Cortex of kidney (tissue), 1 donor: ENCODE results near the gene GIMAP6.
"Not testable (repeated sequence)": the region's sequence is repeated elsewhere in the genome, so short reads cannot be mapped to it uniquely, and the experiment has no call there.

Experiments
- DNase-seq: peaks from one replicate; lab custom pipeline; 2025; lab: John Stamatoyannopoulos, UW

Gene GIMAP6

DNA sequence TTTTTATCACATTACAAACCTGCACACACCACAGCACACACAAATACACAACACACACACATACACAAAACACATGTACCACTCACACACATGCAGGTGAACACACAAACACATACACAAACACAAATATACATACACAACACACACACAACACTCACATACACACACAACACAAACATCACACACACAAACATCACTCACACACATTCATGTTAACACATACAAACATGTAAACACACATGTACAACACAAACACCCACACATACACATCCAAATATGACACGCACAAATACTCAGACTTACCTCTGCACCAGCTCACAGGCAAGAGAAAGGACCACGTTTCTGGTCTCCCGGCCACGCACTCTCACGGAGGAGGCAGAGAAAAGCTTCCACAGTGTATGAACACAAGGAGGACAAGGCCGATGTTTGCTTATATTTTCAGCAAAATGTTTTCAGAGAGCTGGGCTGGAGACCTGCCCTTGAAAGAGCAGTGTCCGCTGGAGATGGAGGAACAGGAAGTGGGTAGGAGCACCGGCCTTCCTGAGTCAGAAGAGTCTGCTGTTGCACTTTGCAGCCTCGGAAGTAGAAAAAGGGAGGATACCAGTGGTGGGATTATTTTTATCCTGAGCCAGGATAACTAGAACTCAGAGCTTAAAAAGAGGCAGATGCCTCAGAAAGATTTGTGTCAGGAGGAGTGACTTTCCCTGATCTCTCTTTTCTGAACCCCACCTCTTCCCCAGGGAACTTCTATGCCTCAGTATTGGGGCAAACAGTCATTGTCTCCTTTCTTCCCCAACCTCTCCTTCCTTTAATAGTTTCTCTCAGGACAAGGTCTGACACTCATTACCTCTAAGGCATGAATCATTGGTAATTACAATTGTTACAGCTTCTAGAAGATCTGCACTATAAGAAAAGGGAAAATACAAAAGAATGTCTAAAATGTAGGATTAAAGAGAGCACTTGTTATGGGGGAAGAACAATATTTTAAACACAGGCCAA lies at the start of gene GIMAP6:
TSS of gene GIMAP6 (minus strand) at position 520 of the 999 bp plus-strand sequence. CDS start 2,243 bp downstream, outside the sequence.
- DNase-seq = no peak

- not testable (repeated sequence) for DNase-seq
Measured at GRCh38 chr7:150680364-150680763, 48.2 kb upstream of the GIMAP6 start.

DNA sequence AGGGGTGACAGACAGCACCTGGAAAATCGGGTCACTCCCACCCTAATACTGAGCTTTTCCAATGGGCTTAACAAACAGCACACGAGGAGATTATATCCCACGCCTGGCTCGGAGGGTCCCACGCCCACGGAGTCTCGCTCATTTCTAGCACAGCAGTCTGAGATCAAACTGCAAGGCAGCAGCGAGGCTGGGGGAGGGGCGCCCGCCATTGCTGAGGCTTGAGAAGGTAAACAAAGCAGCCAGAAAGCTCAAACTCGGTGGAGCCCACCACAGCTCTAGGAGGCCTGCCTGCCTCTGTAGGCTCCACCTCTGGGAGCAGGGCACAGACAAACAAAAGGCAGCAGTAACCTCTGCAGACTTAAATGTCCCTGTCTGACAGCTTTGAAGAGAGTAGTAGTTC lies 46.4 kb upstream of the GIMAP6 start:
- not testable (repeated sequence) for DNase-seq

DNA sequence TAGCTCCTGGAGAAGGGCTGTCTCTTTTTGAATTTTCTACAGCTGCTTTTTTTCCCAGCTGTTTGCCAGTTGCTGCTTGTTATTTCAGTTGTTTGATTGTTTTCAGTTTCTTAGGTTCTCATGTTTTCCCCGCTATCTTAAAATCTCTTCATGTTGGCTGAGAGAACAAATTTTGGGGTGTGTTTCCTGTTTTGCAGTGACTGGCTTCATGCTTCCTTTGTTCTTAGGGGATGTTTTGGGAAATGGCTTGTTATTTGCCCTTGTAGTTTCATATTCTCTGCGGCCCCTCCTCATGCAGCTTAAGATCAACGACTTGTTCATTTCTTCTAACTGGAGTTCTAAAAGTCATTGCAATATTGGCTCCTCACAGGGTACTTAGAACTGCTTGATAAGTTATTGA lies 44.7 kb upstream of the GIMAP6 start:
- DNase-seq = not testable (repeated sequence)

DNA sequence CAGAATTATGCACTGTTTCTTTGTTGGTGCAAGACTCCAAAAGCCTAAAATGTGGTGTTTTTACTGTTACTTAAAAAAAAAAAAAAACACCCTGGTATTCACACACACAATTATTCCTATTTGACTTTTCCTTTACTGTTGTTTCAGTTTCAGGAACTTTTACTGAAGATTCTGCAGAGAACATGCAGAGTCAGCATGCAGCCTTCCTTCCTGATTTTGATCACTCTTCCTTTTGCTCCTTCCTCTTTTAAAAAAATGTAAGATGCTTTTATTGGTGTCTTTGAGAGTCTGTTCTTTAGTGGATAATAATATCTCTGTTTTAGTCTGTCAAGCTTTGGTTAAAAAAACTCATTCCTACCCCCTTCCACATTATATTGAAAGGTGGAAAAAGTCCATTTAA lies 44.1 kb upstream of the GIMAP6 start:
- DNase-seq = not testable (repeated sequence)

DNA sequence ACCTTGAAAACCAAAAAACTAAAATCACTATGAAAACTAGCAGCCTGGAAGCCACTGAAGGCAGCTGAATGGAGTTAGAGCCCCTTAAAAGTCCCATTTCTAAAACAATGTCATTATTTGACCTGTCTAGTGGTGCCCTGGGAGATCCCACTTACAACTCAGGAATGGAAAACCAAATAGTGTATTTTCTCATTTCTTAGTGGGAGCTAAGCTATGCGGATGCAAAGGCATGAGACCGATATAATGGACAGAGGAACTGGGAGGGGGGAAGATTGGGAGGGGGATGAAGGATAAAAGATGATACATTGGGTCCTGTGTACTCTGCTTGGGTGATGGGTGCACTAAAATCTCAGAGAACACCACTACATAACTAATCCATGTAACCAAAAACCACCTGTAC lies 43.5 kb upstream of the GIMAP6 start:
- no peak for DNase-seq

DNA sequence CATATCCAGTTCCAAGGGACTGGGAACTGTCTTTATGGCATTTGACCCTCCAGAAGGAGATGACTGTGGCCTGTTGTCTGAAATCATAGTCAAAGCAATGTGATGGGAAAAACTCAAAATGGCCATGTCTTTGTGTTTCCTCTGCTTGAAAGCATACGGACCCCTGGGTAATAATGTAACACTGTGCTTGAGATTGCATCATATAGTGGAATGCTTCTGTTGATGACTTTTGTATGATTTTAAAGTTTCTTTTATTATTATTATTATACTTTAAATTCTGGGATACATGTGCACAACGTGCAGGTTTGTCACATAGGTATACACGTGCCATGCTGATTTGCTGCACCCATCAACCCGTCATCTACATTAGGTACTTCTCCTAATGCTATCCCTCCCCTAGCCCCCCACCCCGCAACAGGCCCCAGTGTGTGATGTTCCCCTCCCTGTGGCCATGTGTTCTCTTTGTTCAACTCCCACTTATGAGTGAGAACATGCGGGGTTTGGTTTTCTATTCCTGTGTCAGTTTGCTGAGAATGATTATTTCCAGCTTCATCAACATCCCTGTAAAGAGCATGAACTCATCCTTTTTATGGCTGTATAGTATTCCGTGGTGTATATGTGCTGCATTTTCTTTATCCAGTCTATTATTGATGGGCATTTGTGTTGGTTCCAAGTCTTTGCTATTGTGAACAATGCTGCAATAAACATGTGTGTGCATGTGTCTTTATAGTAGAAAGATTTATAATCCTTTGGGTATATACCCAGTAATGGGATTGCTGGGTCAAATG lies 39.8 kb upstream of the GIMAP6 start:
- DNase-seq = not testable (repeated sequence)

DNA sequence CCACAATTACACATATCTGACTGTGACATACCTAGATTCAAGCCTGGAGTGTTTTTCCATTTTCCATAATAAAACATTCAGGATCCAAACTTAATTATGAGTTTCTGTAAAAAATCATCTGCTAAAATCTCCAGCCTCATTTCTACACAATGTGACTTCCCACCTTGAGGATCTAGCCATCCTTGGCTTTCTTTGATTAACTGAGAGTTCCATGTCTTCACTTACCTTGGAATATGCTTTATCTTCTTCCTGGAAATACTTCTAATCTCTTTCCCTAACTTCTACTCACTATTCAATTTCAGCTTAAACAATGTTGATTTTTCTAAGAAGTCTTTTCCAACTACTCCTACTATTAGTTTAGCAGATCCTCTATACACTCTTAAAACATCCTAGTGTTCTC lies 36.8 kb upstream of the GIMAP6 start:
- no peak for DNase-seq

- DNase-seq = no peak
Measured at GRCh38 chr7:150668472-150668911, 36.3 kb upstream of the GIMAP6 start.

DNA sequence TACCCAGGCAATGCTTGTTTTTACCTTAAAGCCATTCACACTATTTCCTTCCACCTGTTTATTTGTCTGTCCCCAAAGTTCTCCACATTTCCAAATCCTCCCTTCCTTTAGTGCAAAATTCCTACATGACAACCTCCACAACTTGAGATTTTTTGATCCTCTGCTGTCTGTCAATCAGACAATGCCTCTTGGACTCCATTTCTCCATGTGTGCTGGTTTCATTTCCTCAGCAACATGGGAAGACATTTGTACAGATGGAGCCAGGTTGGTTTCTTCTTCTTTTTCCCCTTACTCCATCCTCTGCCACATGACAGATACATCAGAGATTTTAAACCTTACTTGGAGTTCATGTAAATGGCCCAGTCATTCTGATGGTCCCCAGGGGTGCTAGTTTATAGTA lies 34.2 kb upstream of the GIMAP6 start:
- no peak for DNase-seq

GRCh38 chr7:150665896-150666295 lies 33.7 kb upstream of the GIMAP6 start:
- DNase-seq = no peak

DNA sequence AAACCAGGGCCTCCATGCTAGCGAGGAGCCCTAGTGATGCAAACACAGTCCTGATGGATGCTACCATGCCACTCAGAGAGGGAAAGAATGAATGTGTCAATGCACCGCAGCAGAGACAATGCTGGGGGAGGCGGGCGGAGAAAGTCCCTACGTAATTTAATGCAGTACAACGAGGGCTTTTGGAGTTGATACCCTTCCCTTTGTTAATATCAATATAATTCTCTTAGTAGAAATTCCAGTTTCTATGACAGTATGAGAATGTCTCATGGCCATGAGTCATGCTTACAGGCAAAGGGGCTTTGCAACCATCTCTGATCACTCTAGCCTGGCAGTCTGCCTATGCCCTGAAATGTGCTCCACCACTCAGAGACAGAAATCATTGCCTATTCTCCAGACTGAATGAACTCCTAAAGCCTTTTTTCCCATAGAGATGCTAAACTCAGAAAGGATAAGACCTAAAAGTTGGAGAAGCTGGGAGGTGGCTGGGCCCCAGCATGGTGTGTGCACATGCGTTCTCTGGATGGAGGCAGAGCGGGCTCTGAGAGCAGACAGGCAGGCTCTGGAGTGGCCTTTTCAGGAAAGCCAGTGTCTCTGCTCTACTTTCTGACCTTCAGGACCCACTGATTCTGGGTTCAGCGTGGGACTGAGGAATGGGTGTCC lies 33.0 kb upstream of the GIMAP6 start:
- DNase-seq = no peak

DNA sequence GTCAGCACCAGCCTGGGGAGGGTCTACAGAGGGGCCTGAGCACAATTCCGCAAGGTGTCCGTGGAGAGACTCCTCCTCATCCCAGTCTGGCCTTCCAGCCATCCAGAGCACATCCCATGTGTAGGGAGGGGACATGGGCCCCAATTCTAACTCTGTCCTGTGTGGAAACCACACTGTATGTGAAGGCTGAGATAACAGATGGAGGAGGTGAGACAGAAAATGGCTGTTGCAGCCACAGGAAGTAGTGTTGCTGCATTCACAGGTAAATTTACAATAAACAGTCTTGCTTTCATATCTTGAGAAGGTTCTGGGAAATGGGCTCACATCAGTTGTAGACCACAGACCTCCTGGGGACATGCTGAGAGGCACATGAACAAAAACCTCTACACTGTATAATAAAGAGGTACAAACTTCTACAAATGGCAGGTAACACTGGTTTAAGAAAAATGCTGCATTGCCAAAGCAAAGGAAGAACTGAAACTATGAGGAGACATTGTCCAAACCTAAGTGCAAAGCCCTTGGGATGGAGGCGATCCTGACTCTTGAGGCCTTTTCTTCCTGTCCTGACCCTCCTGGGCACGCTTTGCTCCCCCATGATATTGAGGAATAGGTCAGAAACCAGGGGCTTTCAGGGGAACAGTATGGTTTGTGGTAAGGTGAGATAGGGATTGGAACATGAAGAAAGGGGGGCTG lies 31.8 kb upstream of the GIMAP6 start:
- DNase-seq = no peak

- DNase-seq = not testable (repeated sequence)
Measured at GRCh38 chr7:150662821-150663220, 30.6 kb upstream of the GIMAP6 start.

DNA sequence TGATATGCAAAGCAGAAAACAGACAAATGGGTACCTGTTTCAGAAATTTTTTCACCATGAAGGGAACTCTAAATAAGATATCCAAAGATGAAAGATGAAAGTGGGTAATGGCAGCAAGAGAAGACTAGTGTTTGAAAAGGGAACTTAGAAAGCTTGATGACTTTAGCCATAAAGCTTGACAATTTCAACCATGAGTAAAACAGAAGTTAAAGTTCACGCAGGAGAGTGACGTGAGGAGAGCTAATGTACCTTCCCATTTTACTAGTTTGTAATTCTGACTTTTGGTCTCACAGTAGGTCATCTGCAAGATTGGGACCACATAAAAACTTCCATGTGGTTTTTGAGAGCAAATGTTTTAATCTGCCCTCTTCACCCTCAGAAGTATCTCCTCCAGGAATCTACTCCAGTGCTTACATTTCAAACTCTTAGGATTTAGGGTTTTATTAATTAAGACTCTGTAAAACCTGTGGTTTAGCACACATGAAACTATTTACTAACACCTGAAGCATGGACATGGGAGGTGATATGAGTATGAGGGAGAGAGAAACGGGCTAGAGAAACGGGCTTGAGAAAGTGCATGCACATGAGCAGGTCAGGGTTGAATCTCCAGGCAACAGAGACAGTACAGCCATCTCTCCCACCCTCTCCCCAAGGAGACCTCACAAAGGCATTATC lies 28.9 kb upstream of the GIMAP6 start:
- no peak for DNase-seq

- DNase-seq = no peak
Measured at GRCh38 chr7:150657526-150657925, 25.3 kb upstream of the GIMAP6 start.

- DNase-seq = no peak
Measured at GRCh38 chr7:150656047-150656446, 23.9 kb upstream of the GIMAP6 start.

GRCh38 chr7:150654692-150655091 lies 22.5 kb upstream of the GIMAP6 start:
- DNase-seq = no peak

- no peak for DNase-seq
Measured at GRCh38 chr7:150649080-150649385, 16.8 kb upstream of the GIMAP6 start.

DNA sequence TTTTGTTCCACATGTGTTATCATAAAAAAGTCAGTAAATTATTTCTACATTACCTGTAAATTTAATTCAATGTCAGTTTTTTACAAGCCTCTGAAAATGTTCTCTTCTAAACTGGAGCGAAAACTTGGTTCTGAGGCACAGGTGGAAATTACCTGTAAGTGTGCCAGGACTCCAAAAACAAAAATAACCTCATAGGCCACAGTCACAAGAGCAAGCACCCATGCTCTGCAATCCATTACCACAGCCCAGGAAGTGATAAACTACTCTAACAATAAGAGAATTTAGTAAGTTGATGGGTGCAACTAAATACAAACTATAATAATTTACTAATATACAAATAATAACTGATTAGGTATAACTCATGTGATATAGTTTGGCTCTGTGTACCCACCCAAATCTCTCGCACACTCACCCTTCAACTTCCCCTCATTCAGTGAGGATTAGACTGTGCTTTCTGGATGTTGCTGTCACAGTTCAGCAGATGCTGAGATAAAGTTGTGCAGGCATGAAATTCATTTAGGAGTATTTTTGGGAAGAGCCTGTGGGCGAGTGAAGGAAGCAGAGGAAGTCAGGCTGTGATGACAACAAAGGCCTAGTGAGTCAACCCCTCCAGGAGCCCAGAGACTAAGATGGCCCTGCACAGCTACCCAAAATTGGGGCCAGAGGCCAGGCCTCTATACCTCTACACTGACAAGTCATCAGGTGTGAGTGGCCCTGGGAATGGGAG lies 16.3 kb upstream of the GIMAP6 start:
- no peak for DNase-seq
